Lower lobe of right lung (tissue), 2 donors: ENCODE results near the gene RALGDS. TPM values are rescaled to one million over a fixed set of nuclear protein-coding genes. Genes with fewer than 3 reads are reported as not detected.
A peak's percentile ranks its signal among the peaks of the same experiment; 100 is the strongest.

ENCODE experiments used
- ATAC-seq, 2 donors: fragments of 200-7000 bp; cut with Tn5 transposase; one replicate each; pipeline ENCODE4 v1.9.1; 2020 to 2022; ENCODE audit warnings: mild to moderate bottlenecking in 2 of 2, moderate library complexity in 2 of 2
- DNase-seq: peaks from one replicate; pipeline ENCODE4 v3.0.0-alpha.2; 2020
- H3K27ac ChIP-seq: fragments of 200-600 bp; one replicate; pipeline ENCODE4 v1.8.0; 2022
- H3K27me3 ChIP-seq: fragments of 200-600 bp; one replicate; pipeline ENCODE4 v1.8.0; 2022; ENCODE audit warnings: low read depth
- H3K36me3 ChIP-seq: fragments of 200-600 bp; one replicate; pipeline ENCODE4 v1.8.0; 2022; ENCODE audit warnings: mild to moderate bottlenecking
- H3K4me1 ChIP-seq: fragments of 200-600 bp; one replicate; pipeline ENCODE4 v1.8.0; 2022
- H3K4me3 ChIP-seq: fragments of 200-600 bp; one replicate; pipeline ENCODE4 v1.8.0; 2022; ENCODE audit warnings: mild to moderate bottlenecking
- H3K9me3 ChIP-seq: fragments of 200-600 bp; one replicate; pipeline ENCODE4 v1.8.0; 2022
- intact Hi-C: fragments of 100-400 bp; cut with DNase I; formaldehyde crosslinking; loops from one replicate; pipeline ENCODE4 v1.11.0; 2022
- total RNA-seq: library from RNA; stranded (reverse); fragmentation: NEBNext Ultra II Directional; extraction: Animal tissue kit (Norgen Biotek cat#: 25700); gene quantifications from one replicate; pipeline ENCODE4 v1.2.1, GENCODE V29; 2021
- TF ChIP-seq, protein P1 (sequence below): fragments of 200-600 bp; IDR thresholded peaks from one replicate; pipeline ENCODE4 v1.8.0; 2022; ENCODE audit warnings: antibody characterized with exemption, mild to moderate bottlenecking
- donor health status: DM: no; HTN: yes; CAD: no; lungs with severe emphysema.

The RALGDS gene
- total RNA-seq, 1 donor from 2014 or later, result 71.1 TPM

DNA sequence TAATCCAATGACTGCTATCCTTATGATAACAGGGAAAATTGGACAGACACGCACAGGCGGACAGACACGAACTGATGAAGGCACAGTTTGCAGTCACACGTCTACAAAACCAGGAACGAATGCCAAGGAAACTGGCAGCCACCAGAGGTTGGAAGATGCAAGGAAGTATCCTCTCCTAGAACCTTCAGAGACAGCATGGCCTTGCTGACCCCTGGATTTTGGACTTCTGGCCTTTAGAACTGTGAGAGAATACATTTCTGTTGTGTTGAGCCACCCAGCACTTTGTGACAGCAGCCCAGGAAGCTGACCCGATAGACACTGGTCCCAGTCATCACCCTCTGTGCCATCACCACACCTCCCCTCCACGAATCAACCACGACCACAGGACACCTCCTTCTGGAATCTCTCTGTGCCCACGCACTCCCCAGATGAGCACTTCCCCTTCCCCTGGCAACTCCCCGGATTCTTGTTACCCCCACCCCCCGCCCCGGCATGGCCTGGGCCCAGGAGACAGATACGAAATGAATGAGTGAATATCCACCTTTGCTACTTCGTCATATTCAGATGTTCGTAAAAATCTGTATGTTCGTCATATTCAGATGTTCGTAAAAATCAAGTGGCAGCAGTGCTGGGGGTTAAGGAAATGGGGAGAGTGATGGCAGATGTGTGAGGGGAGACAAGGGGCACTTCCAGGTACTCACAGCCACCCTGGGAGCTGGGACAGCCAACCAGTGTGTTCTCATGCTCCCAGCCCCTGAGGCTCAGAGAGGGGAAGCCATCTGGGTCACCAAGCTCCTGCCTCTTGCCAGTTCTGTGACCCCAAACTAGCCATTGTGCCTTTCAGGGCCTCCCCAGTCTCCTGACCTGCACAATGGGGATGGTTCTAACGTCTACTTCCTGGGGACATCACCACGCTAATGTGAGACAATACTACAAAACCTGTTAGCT, 24.1 kb upstream of the RALGDS start:
- H3K27ac ChIP-seq, result peak overlapping the region; percentile 58
- H3K4me1 ChIP-seq, result peaks cover 70% of the 10 kb centered on the region
- no peaks in the 10 kb centered on the region for H3K36me3 ChIP-seq
- no peaks in the 10 kb centered on the region for H3K27me3 ChIP-seq
- no peaks in the 10 kb centered on the region for H3K9me3 ChIP-seq
- TF ChIP-seq, protein P1, sequence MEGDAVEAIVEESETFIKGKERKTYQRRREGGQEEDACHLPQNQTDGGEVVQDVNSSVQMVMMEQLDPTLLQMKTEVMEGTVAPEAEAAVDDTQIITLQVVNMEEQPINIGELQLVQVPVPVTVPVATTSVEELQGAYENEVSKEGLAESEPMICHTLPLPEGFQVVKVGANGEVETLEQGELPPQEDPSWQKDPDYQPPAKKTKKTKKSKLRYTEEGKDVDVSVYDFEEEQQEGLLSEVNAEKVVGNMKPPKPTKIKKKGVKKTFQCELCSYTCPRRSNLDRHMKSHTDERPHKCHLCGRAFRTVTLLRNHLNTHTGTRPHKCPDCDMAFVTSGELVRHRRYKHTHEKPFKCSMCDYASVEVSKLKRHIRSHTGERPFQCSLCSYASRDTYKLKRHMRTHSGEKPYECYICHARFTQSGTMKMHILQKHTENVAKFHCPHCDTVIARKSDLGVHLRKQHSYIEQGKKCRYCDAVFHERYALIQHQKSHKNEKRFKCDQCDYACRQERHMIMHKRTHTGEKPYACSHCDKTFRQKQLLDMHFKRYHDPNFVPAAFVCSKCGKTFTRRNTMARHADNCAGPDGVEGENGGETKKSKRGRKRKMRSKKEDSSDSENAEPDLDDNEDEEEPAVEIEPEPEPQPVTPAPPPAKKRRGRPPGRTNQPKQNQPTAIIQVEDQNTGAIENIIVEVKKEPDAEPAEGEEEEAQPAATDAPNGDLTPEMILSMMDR, result no peak
- peak overlapping the region; percentile 49 for H3K4me3 ChIP-seq
- no peak for ATAC-seq
- intact Hi-C loops, result loop anchor here (5.0 kb wide), 1 partner anchor 43 kb away; no protein-coding TSS in a partner anchor
- no peak for DNase-seq

DNA sequence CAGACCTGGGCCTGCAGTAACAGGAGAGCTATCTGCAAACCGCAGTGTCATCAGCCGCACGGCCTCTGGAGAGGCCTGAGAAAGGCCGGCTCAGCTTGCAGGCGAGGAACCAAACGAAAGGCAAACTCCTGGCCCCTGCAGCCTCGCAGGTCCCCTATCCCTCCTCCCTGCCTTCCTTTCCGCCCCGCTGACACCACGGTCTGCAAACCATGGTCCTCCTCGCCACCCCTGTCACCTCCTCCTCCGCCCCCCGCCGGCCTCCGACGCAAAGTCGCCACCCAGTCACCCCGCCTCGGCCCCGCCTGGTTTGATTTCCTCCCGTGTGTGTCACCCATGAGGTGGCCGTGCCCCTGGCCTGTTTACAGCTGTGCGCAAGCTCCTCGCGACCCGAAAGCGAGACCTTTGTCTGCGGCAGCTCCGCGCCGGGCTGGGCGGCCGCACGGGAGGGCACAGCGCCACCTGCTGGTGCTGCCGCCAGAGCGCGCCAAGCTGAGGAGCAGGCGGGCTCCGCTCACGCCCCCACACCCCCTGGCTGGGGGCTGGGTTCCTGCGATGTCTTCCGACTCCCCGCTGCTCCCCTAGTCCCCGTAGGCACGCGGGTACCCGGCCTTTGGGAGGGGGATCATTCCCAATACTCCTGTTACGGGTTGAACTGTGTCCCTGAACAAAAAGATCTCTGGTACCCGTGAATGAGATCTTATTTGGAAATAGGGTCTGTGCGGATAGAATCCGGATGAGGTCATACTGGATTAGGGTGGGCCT, 23.3 kb upstream of the RALGDS start:
- intact Hi-C loops, result no loop called here
- Histone ChIP-seq H3K27me3 (no peaks in the 10 kb centered on the region), H3K9me3 (no peaks in the 10 kb centered on the region), H3K4me3 (peak overlapping the region; percentile 49), H3K27ac (peak overlapping the region; percentile 58), H3K4me1 (peaks cover 75% of the 10 kb centered on the region), H3K36me3 (no peaks in the 10 kb centered on the region)
- DNase-seq (peak; percentile 86), ATAC-seq (peak; percentile 50 to 55)
- TF ChIP-seq, protein P1, result peak; percentile 99

DNA sequence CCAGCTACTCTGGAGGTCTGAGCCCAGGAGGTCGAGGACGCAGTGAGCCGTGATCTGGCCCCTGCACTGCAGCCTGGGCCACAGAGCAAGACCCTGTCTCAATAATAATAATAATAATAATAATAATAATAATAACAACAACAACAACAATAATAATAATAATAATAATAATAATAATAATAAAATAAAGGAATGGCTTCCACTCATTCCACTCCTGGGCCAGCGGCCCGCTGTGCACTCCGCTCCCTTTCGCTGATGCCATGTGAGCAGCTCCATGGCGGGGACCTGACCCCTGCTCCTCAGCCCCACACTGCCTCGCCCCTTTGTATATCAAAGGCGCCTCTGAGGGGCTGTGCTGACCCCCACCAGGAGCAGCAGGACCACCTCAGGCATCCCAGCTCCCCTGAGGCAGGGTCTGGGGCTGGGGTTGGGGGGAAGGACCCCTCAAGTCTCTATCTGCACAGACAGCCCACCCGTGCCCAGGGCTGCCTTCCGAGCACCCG, 22.6 kb upstream of the RALGDS start:
- Histone ChIP-seq H3K27me3 (no peaks in the 10 kb centered on the region), H3K36me3 (no peaks in the 10 kb centered on the region), H3K9me3 (no peaks in the 10 kb centered on the region), H3K4me1 (peaks cover 75% of the 10 kb centered on the region), H3K27ac (peak overlapping the region; percentile 58), H3K4me3 (peak overlapping the region; percentile 49)
- no peak for ATAC-seq
- TF ChIP-seq, protein P1, result no peak
- intact Hi-C loops, result no loop called here
- no peak for DNase-seq

DNA sequence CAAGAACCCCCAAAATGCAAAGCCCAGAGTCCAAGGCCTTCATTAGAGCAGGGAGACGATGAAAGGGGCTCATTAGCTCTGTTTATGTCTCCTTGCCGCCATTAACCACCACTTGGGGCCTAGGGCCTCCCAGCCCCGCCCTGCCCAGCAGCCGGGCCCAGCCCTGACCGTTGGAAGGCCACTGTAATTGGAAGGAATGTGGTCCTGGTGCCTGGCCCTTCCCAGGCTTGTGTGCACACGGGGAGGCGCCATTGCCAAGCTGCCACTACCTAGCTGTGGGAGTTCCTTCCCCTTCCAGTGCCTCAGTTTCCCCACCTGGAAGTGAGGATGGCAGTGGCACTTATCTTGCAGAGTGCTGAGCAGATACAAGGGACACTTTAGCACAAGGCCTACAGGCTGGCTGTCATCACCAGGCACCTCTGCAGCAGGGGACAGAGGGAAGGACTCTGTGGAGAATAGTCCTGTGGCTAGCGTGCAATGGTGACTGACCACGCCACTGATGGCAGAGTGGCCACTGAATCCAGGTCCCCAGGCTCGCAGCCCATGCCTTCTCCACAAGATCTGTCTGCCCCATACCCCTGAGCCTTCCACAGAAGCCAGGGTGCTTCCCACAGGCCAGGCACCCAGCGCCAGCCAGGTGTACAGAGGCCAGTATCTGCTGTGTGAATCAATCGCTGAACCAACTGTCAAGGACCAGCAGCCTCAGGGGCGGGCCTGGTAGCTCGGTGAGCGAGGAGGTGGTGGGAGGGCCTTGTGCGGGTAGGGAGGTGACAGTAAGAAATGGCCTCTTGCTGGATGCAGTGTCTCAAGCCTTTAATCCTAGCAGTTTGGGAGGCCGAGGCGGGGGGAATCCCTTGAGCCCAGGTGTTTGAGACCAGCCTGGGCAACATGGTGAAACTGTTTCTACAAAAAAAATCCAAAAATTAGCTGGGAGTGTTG, 21.9 kb upstream of the RALGDS start:
- Histone ChIP-seq H3K27ac (no peak overlapping the region), H3K27me3 (no peaks in the 10 kb centered on the region), H3K36me3 (no peaks in the 10 kb centered on the region), H3K4me3 (no peak overlapping the region), H3K9me3 (no peaks in the 10 kb centered on the region), H3K4me1 (peaks cover 74% of the 10 kb centered on the region)
- TF ChIP-seq, protein P1, result no peak
- ATAC-seq (no peak), DNase-seq (no peak)
- intact Hi-C loops, result no loop called here
